Uterus (tissue), 4 donors: ENCODE results near the gene FOXM1. TPM values are rescaled to one million over a fixed set of nuclear protein-coding genes. Genes with fewer than 3 reads are reported as not detected.

Experiments used
- DNase-seq, 2 donors: peaks; one replicate each; pipeline ENCODE4 v3.0.0-alpha.2; 2019 to 2020
- H3K27ac ChIP-seq, 2 donors: fragments of 200-600 bp; sonication (generic); 1 replicate in 1 of 2; 2 replicates in 1 of 2; pipeline ENCODE4 v1.5.1; 2016 to 2018
- H3K27me3 ChIP-seq, 2 donors: fragments of 200-600 bp; sonication (generic); one replicate each; pipeline ENCODE4 v1.5.1; 2018 to 2019; ENCODE audit warnings: control low read depth in 1 of 2
- H3K36me3 ChIP-seq, 2 donors: fragments of 200-600 bp; sonication (generic); one replicate each; pipeline ENCODE4 v1.5.1; 2019; ENCODE audit warnings: control low read depth in 1 of 2
- H3K4me1 ChIP-seq, 2 donors: fragments of 200-600 bp; sonication (generic); one replicate each; pipeline ENCODE4 v1.5.1; 2018 to 2019; ENCODE audit warnings: control low read depth in 1 of 2
- H3K4me3 ChIP-seq, 2 donors: fragments of 200-600 bp; sonication (generic); 1 replicate in 1 of 2; 2 replicates in 1 of 2; pipeline ENCODE4 v1.5.1; 2018 to 2019; ENCODE audit warnings: mild to moderate bottlenecking in 1 of 2
- H3K9me3 ChIP-seq, 2 donors: fragments of 200-600 bp; sonication (generic); one replicate each; pipeline ENCODE4 v1.5.1; 2019; ENCODE audit warnings: control low read depth in 1 of 2
- CTCF ChIP-seq, 4 experiments: fragments of 200-600 bp in 2 of 4; fragments of 450-650 bp in 2 of 4; sonication (generic) in 2 of 4; IDR thresholded peaks; one replicate each; pipeline ENCODE4 v1.5.1; 2016 to 2019; ENCODE audit warnings: antibody characterized with exemption in 4 of 4, mild to moderate bottlenecking in 2 of 4, moderate library complexity in 1 of 4
- POLR2A ChIP-seq, 2 donors: fragments of 450-650 bp; IDR thresholded peaks; one replicate each; pipeline ENCODE4 v1.6.1; 2016; ENCODE audit warnings: antibody characterized with exemption in 2 of 2, mild to moderate bottlenecking in 1 of 2, moderate library complexity in 1 of 2
- intact Hi-C: fragments of 100-400 bp; cut with DNase I; formaldehyde crosslinking; loops from one replicate; pipeline ENCODE4 v1.15.1; 2023; ENCODE audit warnings: low total_unique reads
- total RNA-seq, 4 donors: library from RNA; depleted of rRNA in 3 of 4; stranded (reverse); fragments of >200 nt in 3 of 4; gene quantifications; one replicate each; pipeline versions ENCODE4 v1.1.0 to v1.2.4, GENCODE V29; 2014 to 2023
- donor health status: DM: yes; HTN: yes; CAD: no.

FOXM1 gene
- total RNA-seq, 4 donors from 2014 or later = 9.6 TPM; not detected in 3

- Histone ChIP-seq H3K27ac (no peak overlapping the region), H3K36me3 (no peaks in the 10 kb centered on the region), H3K4me3 (no peak overlapping the region), H3K9me3 (no peaks in the 10 kb centered on the region), H3K4me1 (no peaks in the 10 kb centered on the region), H3K27me3 (no peaks in the 10 kb centered on the region)
- TF ChIP-seq POLR2A (IDR thresholded peaks at IDR 0.05) (no peak), CTCF (IDR thresholded peaks at IDR 0.05) (no peak)
- intact Hi-C loops = no loop called here
- no peak for DNase-seq
Measured at GRCh38 chr12:2862876-2863275, 14.1 kb downstream of the FOXM1 start.

- Histone ChIP-seq H3K9me3 (no peaks in the 10 kb centered on the region), H3K36me3 (no peaks in the 10 kb centered on the region), H3K27ac (no peak overlapping the region), H3K4me1 (no peaks in the 10 kb centered on the region), H3K4me3 (no peak overlapping the region), H3K27me3 (no peaks in the 10 kb centered on the region)
- DNase-seq = no peak
- intact Hi-C loops = no loop called here
- TF ChIP-seq CTCF (IDR thresholded peaks at IDR 0.05) (no peak), POLR2A (IDR thresholded peaks at IDR 0.05) (no peak)
Measured at GRCh38 chr12:2860170-2860569, 16.8 kb downstream of the FOXM1 start.

GRCh38 chr12:2858944-2859421, 18.0 kb downstream of the FOXM1 start:
- intact Hi-C loops = loop anchor here (5.0 kb wide), 1 partner anchor 173 kb away; no protein-coding TSS in a partner anchor
- peak in 1 of 2 donors; percentile 31 for DNase-seq
- H3K27ac ChIP-seq = peak overlapping the region; percentile 32 to 46

GRCh38 chr12:2858334-2858733, 18.6 kb downstream of the FOXM1 start:
- H3K4me1 ChIP-seq = no peaks in the 10 kb centered on the region
- no peaks in the 10 kb centered on the region for H3K27me3 ChIP-seq
- no peak for DNase-seq
- intact Hi-C loops = loop anchor here (5.0 kb wide), 1 partner anchor 174 kb away; no protein-coding TSS in a partner anchor
- no peaks in the 10 kb centered on the region for H3K9me3 ChIP-seq
- TF ChIP-seq POLR2A (IDR thresholded peaks at IDR 0.05) = no peak
- no peak for TF ChIP-seq CTCF (IDR thresholded peaks at IDR 0.05)
- no peak overlapping the region for H3K4me3 ChIP-seq
- H3K36me3 ChIP-seq = no peaks in the 10 kb centered on the region
- peak overlapping the region in 1 of 2 donors; percentile 10 for H3K27ac ChIP-seq

More at GRCh38 chr12:2858944-2859421, 18.0 kb downstream of the FOXM1 start:
- Histone ChIP-seq H3K9me3 (no peaks in the 10 kb centered on the region), H3K27me3 (no peaks in the 10 kb centered on the region), H3K36me3 (no peaks in the 10 kb centered on the region), H3K4me1 (no peaks in the 10 kb centered on the region), H3K4me3 (no peak overlapping the region)
- no peak for TF ChIP-seq CTCF (IDR thresholded peaks at IDR 0.05)
- TF ChIP-seq POLR2A (IDR thresholded peaks at IDR 0.05) = no peak

GRCh38 chr12:2857576-2857975, 19.4 kb downstream of the FOXM1 start:
- no peaks in the 10 kb centered on the region for H3K9me3 ChIP-seq
- H3K27ac ChIP-seq = no peak overlapping the region
- TF ChIP-seq CTCF (IDR thresholded peaks at IDR 0.05) = no peak
- TF ChIP-seq POLR2A (IDR thresholded peaks at IDR 0.05) = no peak
- no peaks in the 10 kb centered on the region for H3K27me3 ChIP-seq
- DNase-seq = no peak
- intact Hi-C loops = loop anchor here (5.0 kb wide), 1 partner anchor 175 kb away; no protein-coding TSS in a partner anchor
- H3K4me1 ChIP-seq = no peaks in the 10 kb centered on the region
- H3K4me3 ChIP-seq = no peak overlapping the region
- no peaks in the 10 kb centered on the region for H3K36me3 ChIP-seq
